Measurements from ENCODE around the gene VPS35L. TPM values are rescaled to one million over a fixed set of nuclear protein-coding genes. Genes with fewer than 3 reads are reported as not detected.

VPS35L gene
- polyA plus RNA-seq, 3 donors from 2014 or later = 32.4 to 49.6 (median 46.6) TPM

- peaks cover 21 to 58% (median 31%) of the 10 kb centered on the region in 3 donors for H3K36me3 Mint-ChIP-seq
- H3K9me3 Mint-ChIP-seq = no peaks in the 10 kb centered on the region
- H3K27ac Mint-ChIP-seq = no peak overlapping the region
- no peaks in the 10 kb centered on the region for H3K4me1 Mint-ChIP-seq
- no peaks in the 10 kb centered on the region for H3K27me3 Mint-ChIP-seq (ENCODE audit: low read depth in 3 of 3)
- no peak overlapping the region for H3K4me3 Mint-ChIP-seq
- DNase-seq = no peak
Measured at GRCh38 chr16:19613834-19614233, 58.3 kb downstream of the VPS35L start.

- H3K27ac Mint-ChIP-seq = no peak overlapping the region
- peaks cover 19 to 58% (median 27%) of the 10 kb centered on the region in 3 donors for H3K36me3 Mint-ChIP-seq
- no peak overlapping the region for H3K4me3 Mint-ChIP-seq
- no peak for DNase-seq
- no peaks in the 10 kb centered on the region for H3K27me3 Mint-ChIP-seq (ENCODE audit: low read depth in 3 of 3)
- H3K9me3 Mint-ChIP-seq = no peaks in the 10 kb centered on the region
- H3K4me1 Mint-ChIP-seq = no peaks in the 10 kb centered on the region
Measured at GRCh38 chr16:19616241-19616640, 60.7 kb downstream of the VPS35L start.

- H3K4me3 Mint-ChIP-seq = no peak overlapping the region
- no peaks in the 10 kb centered on the region for H3K4me1 Mint-ChIP-seq
- no peak overlapping the region for H3K27ac Mint-ChIP-seq
- H3K27me3 Mint-ChIP-seq (ENCODE audit: low read depth in 3 of 3) = peaks cover 0 to 2% (median 0%) of the 10 kb centered on the region in 3 donors
- no peaks in the 10 kb centered on the region for H3K9me3 Mint-ChIP-seq
- no peak for DNase-seq
- H3K36me3 Mint-ChIP-seq = peaks cover 12 to 45% (median 28%) of the 10 kb centered on the region in 3 donors
Measured at GRCh38 chr16:19618876-19619275, 63.4 kb downstream of the VPS35L start.

- Mint-ChIP-seq H3K4me3 (no peak overlapping the region), H3K27me3 (ENCODE audit: low read depth in 3 of 3) (peaks cover 0 to 2% (median 0%) of the 10 kb centered on the region in 3 donors), H3K4me1 (no peaks in the 10 kb centered on the region), H3K36me3 (peaks cover 12 to 50% (median 25%) of the 10 kb centered on the region in 3 donors), H3K9me3 (no peaks in the 10 kb centered on the region), H3K27ac (peak overlapping the region in 1 of 6 donors; percentile 14)
- DNase-seq = no peak
Measured at GRCh38 chr16:19621445-19621844, 65.9 kb downstream of the VPS35L start.

- DNase-seq = no peak
- Mint-ChIP-seq H3K9me3 (no peaks in the 10 kb centered on the region), H3K27ac (peak overlapping the region in 1 of 6 donors; percentile 36), H3K4me3 (no peak overlapping the region), H3K36me3 (peaks cover 11 to 49% (median 27%) of the 10 kb centered on the region in 3 donors), H3K4me1 (no peaks in the 10 kb centered on the region), H3K27me3 (ENCODE audit: low read depth in 3 of 3) (peaks cover 0 to 2% (median 0%) of the 10 kb centered on the region in 3 donors)
Measured at GRCh38 chr16:19625039-19625438, 69.5 kb downstream of the VPS35L start.

- Mint-ChIP-seq H3K9me3 (no peaks in the 10 kb centered on the region), H3K4me3 (no peak overlapping the region), H3K27ac (no peak overlapping the region), H3K4me1 (peaks cover 9 to 11% of the 10 kb centered on the region in 2 donors), H3K36me3 (peaks cover 38 to 68% (median 41%) of the 10 kb centered on the region in 3 donors), H3K27me3 (ENCODE audit: low read depth in 3 of 3) (no peaks in the 10 kb centered on the region)
- DNase-seq = no peak
Measured at GRCh38 chr16:19636436-19637267, 81.1 kb downstream of the VPS35L start.

GRCh38 chr16:19639986-19640421 is 84.5 kb downstream of the VPS35L start:
- peaks cover 39 to 66% (median 41%) of the 10 kb centered on the region in 3 donors for H3K36me3 Mint-ChIP-seq
- peak overlapping the region in 1 of 5 donors; percentile 5 for H3K4me3 Mint-ChIP-seq
- DNase-seq = peak; percentile 9 to 28 (median 15)
- peaks cover 9 to 11% of the 10 kb centered on the region in 2 donors for H3K4me1 Mint-ChIP-seq
- peak overlapping the region in 2 of 6 donors; percentile 1 to 61 for H3K27ac Mint-ChIP-seq
- H3K9me3 Mint-ChIP-seq = no peaks in the 10 kb centered on the region
- no peaks in the 10 kb centered on the region for H3K27me3 Mint-ChIP-seq (ENCODE audit: low read depth in 3 of 3)

- H3K27me3 Mint-ChIP-seq (ENCODE audit: low read depth in 3 of 3) = no peaks in the 10 kb centered on the region
- H3K4me1 Mint-ChIP-seq = peaks cover 9 to 11% of the 10 kb centered on the region in 2 donors
- H3K4me3 Mint-ChIP-seq = no peak overlapping the region
- no peaks in the 10 kb centered on the region for H3K9me3 Mint-ChIP-seq
- no peak overlapping the region for H3K27ac Mint-ChIP-seq
- peaks cover 35 to 58% (median 40%) of the 10 kb centered on the region in 3 donors for H3K36me3 Mint-ChIP-seq
- no peak for DNase-seq
Measured at GRCh38 chr16:19642501-19642900, 87.0 kb downstream of the VPS35L start.

GRCh38 chr16:19644877-19645276 is 89.4 kb downstream of the VPS35L start:
- H3K36me3 Mint-ChIP-seq = peaks cover 27 to 48% (median 35%) of the 10 kb centered on the region in 3 donors
- no peak overlapping the region for H3K27ac Mint-ChIP-seq
- peaks cover 7 to 9% of the 10 kb centered on the region in 2 donors for H3K4me1 Mint-ChIP-seq
- no peaks in the 10 kb centered on the region for H3K27me3 Mint-ChIP-seq (ENCODE audit: low read depth in 3 of 3)
- H3K9me3 Mint-ChIP-seq = no peaks in the 10 kb centered on the region
- H3K4me3 Mint-ChIP-seq = no peak overlapping the region
- DNase-seq = no peak

- Mint-ChIP-seq H3K27ac (no peak overlapping the region), H3K36me3 (peaks cover 25 to 48% (median 30%) of the 10 kb centered on the region in 3 donors), H3K4me3 (no peak overlapping the region), H3K9me3 (no peaks in the 10 kb centered on the region), H3K4me1 (peaks cover 2% of the 10 kb centered on the region in 2 donors), H3K27me3 (ENCODE audit: low read depth in 3 of 3) (no peaks in the 10 kb centered on the region)
- no peak for DNase-seq
Measured at GRCh38 chr16:19645557-19645981, 90.1 kb downstream of the VPS35L start.

- H3K4me3 Mint-ChIP-seq = no peak overlapping the region
- no peak overlapping the region for H3K27ac Mint-ChIP-seq
- no peaks in the 10 kb centered on the region for H3K4me1 Mint-ChIP-seq
- peaks cover 0 to 1% (median 0%) of the 10 kb centered on the region in 3 donors for H3K27me3 Mint-ChIP-seq (ENCODE audit: low read depth in 3 of 3)
- H3K36me3 Mint-ChIP-seq = peaks cover 22 to 61% (median 35%) of the 10 kb centered on the region in 3 donors
- DNase-seq = no peak
- H3K9me3 Mint-ChIP-seq = no peaks in the 10 kb centered on the region
Measured at GRCh38 chr16:19649980-19650379, 94.5 kb downstream of the VPS35L start.

GRCh38 chr16:19654147-19654546 is 98.6 kb downstream of the VPS35L start:
- Mint-ChIP-seq H3K4me1 (no peaks in the 10 kb centered on the region), H3K9me3 (no peaks in the 10 kb centered on the region), H3K27ac (peak overlapping the region in 1 of 6 donors; percentile 57), H3K27me3 (ENCODE audit: low read depth in 3 of 3) (peaks cover 0 to 2% (median 1%) of the 10 kb centered on the region in 3 donors), H3K36me3 (peaks cover 36 to 78% (median 45%) of the 10 kb centered on the region in 3 donors), H3K4me3 (no peak overlapping the region)
- no peak for DNase-seq

GRCh38 chr16:19655242-19655777 is 99.8 kb downstream of the VPS35L start:
- DNase-seq = no peak
- H3K9me3 Mint-ChIP-seq = no peaks in the 10 kb centered on the region
- H3K4me3 Mint-ChIP-seq = no peak overlapping the region
- peaks cover 0 to 2% (median 1%) of the 10 kb centered on the region in 3 donors for H3K27me3 Mint-ChIP-seq (ENCODE audit: low read depth in 3 of 3)
- H3K27ac Mint-ChIP-seq = no peak overlapping the region
- H3K36me3 Mint-ChIP-seq = peaks cover 35 to 75% (median 46%) of the 10 kb centered on the region in 3 donors
- H3K4me1 Mint-ChIP-seq = no peaks in the 10 kb centered on the region

- H3K4me1 Mint-ChIP-seq = no peaks in the 10 kb centered on the region
- H3K27me3 Mint-ChIP-seq (ENCODE audit: low read depth in 3 of 3) = peaks cover 0 to 2% (median under 1%) of the 10 kb centered on the region in 3 donors
- DNase-seq = no peak
- H3K9me3 Mint-ChIP-seq = no peaks in the 10 kb centered on the region
- H3K4me3 Mint-ChIP-seq = no peak overlapping the region
- H3K27ac Mint-ChIP-seq = no peak overlapping the region
- peaks cover 34 to 73% (median 46%) of the 10 kb centered on the region in 3 donors for H3K36me3 Mint-ChIP-seq
Measured at GRCh38 chr16:19657831-19658230, 102.3 kb downstream of the VPS35L start.
